ENCODE measurements around the gene PRDX2.

- TF ChIP-seq POLR2A (IDR thresholded peaks at IDR 0.05; ENCODE audit: low read depth, low read length) (no peak), ZNF274 (IDR thresholded peaks at IDR 0.05; ENCODE audit: insufficient read depth, insufficient read length) (no peak), EZH2 (IDR thresholded peaks at IDR 0.05; ENCODE audit: borderline replicate concordance, control insufficient read depth, low read depth, low read length) (no peak)
- TF ChIP-seq, protein P1, sequence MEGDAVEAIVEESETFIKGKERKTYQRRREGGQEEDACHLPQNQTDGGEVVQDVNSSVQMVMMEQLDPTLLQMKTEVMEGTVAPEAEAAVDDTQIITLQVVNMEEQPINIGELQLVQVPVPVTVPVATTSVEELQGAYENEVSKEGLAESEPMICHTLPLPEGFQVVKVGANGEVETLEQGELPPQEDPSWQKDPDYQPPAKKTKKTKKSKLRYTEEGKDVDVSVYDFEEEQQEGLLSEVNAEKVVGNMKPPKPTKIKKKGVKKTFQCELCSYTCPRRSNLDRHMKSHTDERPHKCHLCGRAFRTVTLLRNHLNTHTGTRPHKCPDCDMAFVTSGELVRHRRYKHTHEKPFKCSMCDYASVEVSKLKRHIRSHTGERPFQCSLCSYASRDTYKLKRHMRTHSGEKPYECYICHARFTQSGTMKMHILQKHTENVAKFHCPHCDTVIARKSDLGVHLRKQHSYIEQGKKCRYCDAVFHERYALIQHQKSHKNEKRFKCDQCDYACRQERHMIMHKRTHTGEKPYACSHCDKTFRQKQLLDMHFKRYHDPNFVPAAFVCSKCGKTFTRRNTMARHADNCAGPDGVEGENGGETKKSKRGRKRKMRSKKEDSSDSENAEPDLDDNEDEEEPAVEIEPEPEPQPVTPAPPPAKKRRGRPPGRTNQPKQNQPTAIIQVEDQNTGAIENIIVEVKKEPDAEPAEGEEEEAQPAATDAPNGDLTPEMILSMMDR (IDR thresholded peaks at IDR 0.05 in 2 of 3, conservative IDR thresholded peaks at IDR 0.05 in 1 of 3; ENCODE audit: control insufficient read depth in 2 of 3, extremely low read depth in 1 of 3, insufficient read depth in 1 of 3, low read depth in 3 of 3, low read length in 3 of 3): no peak
- TF ChIP-seq, protein P2, sequence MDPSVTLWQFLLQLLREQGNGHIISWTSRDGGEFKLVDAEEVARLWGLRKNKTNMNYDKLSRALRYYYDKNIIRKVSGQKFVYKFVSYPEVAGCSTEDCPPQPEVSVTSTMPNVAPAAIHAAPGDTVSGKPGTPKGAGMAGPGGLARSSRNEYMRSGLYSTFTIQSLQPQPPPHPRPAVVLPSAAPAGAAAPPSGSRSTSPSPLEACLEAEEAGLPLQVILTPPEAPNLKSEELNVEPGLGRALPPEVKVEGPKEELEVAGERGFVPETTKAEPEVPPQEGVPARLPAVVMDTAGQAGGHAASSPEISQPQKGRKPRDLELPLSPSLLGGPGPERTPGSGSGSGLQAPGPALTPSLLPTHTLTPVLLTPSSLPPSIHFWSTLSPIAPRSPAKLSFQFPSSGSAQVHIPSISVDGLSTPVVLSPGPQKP (IDR thresholded peaks at IDR 0.05; ENCODE audit: low read depth, low read length): no peak
Measured at GRCh38 chr19:12770922-12771321, 30.7 kb downstream of the PRDX2 start.

Data from GM12878 (cell line).